ENCODE results near the gene REG4.

DNA sequence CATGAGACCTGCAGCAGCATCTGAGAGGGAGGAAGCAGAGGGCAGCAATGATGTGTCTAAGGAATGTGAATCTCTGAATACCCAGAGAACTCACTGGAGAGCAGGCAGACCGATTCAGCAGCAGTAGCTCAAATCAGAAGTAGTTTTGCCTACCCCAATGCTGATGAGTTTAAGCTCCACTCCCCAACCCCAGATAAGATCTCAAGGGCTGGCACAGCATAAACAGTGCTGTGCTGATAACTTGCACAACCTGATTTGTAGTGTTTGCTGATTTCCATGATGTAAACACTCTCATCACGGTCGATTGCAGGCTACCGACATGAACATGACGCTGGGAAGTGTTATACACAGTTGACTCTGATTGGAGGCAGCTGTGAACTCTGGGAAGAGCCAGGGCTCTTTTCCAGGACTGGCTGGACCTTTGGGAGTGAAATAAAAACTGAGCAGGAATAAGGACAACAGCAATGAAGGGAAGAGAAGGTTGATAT is 31.3 kb downstream of the REG4 start:
- TF ChIP-seq, protein P1, sequence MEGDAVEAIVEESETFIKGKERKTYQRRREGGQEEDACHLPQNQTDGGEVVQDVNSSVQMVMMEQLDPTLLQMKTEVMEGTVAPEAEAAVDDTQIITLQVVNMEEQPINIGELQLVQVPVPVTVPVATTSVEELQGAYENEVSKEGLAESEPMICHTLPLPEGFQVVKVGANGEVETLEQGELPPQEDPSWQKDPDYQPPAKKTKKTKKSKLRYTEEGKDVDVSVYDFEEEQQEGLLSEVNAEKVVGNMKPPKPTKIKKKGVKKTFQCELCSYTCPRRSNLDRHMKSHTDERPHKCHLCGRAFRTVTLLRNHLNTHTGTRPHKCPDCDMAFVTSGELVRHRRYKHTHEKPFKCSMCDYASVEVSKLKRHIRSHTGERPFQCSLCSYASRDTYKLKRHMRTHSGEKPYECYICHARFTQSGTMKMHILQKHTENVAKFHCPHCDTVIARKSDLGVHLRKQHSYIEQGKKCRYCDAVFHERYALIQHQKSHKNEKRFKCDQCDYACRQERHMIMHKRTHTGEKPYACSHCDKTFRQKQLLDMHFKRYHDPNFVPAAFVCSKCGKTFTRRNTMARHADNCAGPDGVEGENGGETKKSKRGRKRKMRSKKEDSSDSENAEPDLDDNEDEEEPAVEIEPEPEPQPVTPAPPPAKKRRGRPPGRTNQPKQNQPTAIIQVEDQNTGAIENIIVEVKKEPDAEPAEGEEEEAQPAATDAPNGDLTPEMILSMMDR (IDR thresholded peaks at IDR 0.05; ENCODE audit: borderline replicate concordance, extremely low read depth, low read length, poor library complexity, severe bottlenecking) = no peak
- no peak for TF ChIP-seq EZH2 (IDR thresholded peaks at IDR 0.05; ENCODE audit: borderline replicate concordance, low read depth, low read length, severe bottlenecking)

Data from DND-41 (cell line).